ENCODE data around the gene PLTP.
A peak's percentile ranks its signal among the peaks of the same experiment; 100 is the strongest.

The PLTP gene

GRCh38 chr20:45848969-45849582, 62.9 kb downstream of the PLTP start:
- peak overlapping the region; percentile 24; the same call in 1 of the 2 replicates for H3K27ac ChIP-seq
- TF ChIP-seq CTCF (conservative IDR thresholded peaks at IDR 0.05) (no peak), ZFX (IDR thresholded peaks at IDR 0.05) (no peak)

All from C4-2B (cell line).